K562 (cell line): ENCODE data around the gene CD46. TPM values are rescaled to one million over a fixed set of nuclear protein-coding genes. Genes with fewer than 3 reads are reported as not detected.

Source experiments
- CHAMP1 ChIP-seq: fragments of 450-650 bp; IDR thresholded peaks from 2 replicates; pipeline ENCODE4 v1.6.1; 2016; ENCODE audit warnings: mild to moderate bottlenecking
- CXXC5 ChIP-seq: fragments of 250-450 bp; sonication (Bioruptor Pico); IDR thresholded peaks from 2 replicates; pipeline ENCODE4 v1.8.0; 2022; ENCODE audit warnings: inconsistent platforms, mild to moderate bottlenecking, moderate library complexity
- DMBX1 ChIP-seq: fragments of 250-450 bp; sonication (Bioruptor Pico); IDR thresholded peaks from 2 replicates; pipeline ENCODE4 v1.8.0; 2022; ENCODE audit warnings: inconsistent platforms, mild to moderate bottlenecking, moderate library complexity, borderline replicate concordance
- FOXA1 ChIP-seq: fragments of 450-650 bp; IDR thresholded peaks from 2 replicates; pipeline ENCODE4 v1.6.1; 2016; ENCODE audit warnings: mild to moderate bottlenecking, borderline replicate concordance
- HEY1 ChIP-seq: fragments of 250-450 bp; sonication (Bioruptor Pico); IDR thresholded peaks from 2 replicates; pipeline ENCODE4 v1.5.0; 2020; ENCODE audit warnings: mild to moderate bottlenecking, moderate library complexity, borderline replicate concordance
- NFE2L1 ChIP-seq: fragments of 450-650 bp; IDR thresholded peaks from 2 replicates; pipeline ENCODE4 v1.6.1; 2016; ENCODE audit warnings: missing genetic modification characterization, low read depth, mild to moderate bottlenecking, missing compliant biosample characterization, moderate library complexity, borderline replicate concordance
- PKNOX1 ChIP-seq: fragments of 450-650 bp; IDR thresholded peaks from 2 replicates; pipeline ENCODE4 v1.6.1; 2016
- PRPF4 ChIP-seq: fragments of 200-400 bp; formaldehyde crosslinking; IDR thresholded peaks from one replicate; pipeline ENCODE4 v1.6.1; 2017; ENCODE audit warnings: low read length, low read depth, mild to moderate bottlenecking; ENCODE audit not compliant: insufficient read depth, poor library complexity, severe bottlenecking
- SIN3A ChIP-seq, 2 experiments: fragments of 150-350 bp in 1 of 2; IDR thresholded peaks; 2 replicates each; pipeline ENCODE4 v1.6.1; 2011 to 2016; ENCODE audit warnings: borderline replicate concordance in 2 of 2, low read depth in 2 of 2, low read length in 2 of 2, mild to moderate bottlenecking in 2 of 2, moderate library complexity in 2 of 2; ENCODE audit not compliant: control insufficient read depth in 1 of 2
- SRSF9 ChIP-seq: fragments of 200-400 bp; formaldehyde crosslinking; IDR thresholded peaks from 2 replicates; pipeline ENCODE4 v1.6.1; 2017; ENCODE audit warnings: low read depth, low read length, borderline replicate concordance
- ZNF274 ChIP-seq: IDR thresholded peaks from 2 replicates; pipeline ENCODE4 v1.6.1; 2011; ENCODE audit warnings: low read depth, mild to moderate bottlenecking, low read length, moderate library complexity, borderline replicate concordance
- ZNF655 ChIP-seq: fragments of 250-450 bp; sonication (Bioruptor Pico); IDR thresholded peaks from 2 replicates; pipeline ENCODE4 v1.5.0; 2021
- polyA plus RNA-seq, 8 experiments: library from polyadenylated mRNA; depleted of rRNA in 4 of 8; stranded (reverse) in 5 of 8; unstranded in 3 of 8; fragments of >200 nt; fragmentation: Nextera tagmentation in 2 of 8; fragmentation: Illumina TruSeq in 1 of 8; extraction: Ambion mirVana in 2 of 8; extraction: Trizol in 1 of 8; gene quantifications; 2 replicates each; pipeline versions ENCODE4 v1.2.1 to v1.2.3, GENCODE V29; 2011 to 2014; ENCODE audit warnings: inconsistent platforms in 1 of 8, missing spikeins in 1 of 8
- total RNA-seq, 7 experiments: library from RNA; depleted of rRNA in 6 of 7; stranded (reverse); fragments of >200 nt in 6 of 7; fragmentation: Illumina TruSeq in 2 of 7; extraction: Trizol in 2 of 7; gene quantifications; 2 replicates each; pipeline versions ENCODE4 v1.2.1 to v1.2.3, GENCODE V29; 2011 to 2021; ENCODE audit warnings: low replicate concordance in 1 of 7
- TF ChIP-seq, protein P1 (sequence below): fragments of 200-800 bp; sonication (Bioruptor generic); IDR thresholded peaks from 2 replicates; pipeline ENCODE4 v1.6.1; 2016; ENCODE audit warnings: missing genetic modification characterization, missing compliant biosample characterization
- TF ChIP-seq, protein P2 (sequence below): fragments of 450-650 bp; formaldehyde crosslinking; conservative IDR thresholded peaks from 2 replicates; pipeline ENCODE4 v1.4.0; 2022; ENCODE audit warnings: mild to moderate bottlenecking, missing genetic modification characterization

Gene CD46
- total and polyA plus RNA-seq, 9 of the 15 experiments (the other 6 are each of a cell fraction or from before 2014, with no cell fraction given), result 87.9 to 374 (median 156) TPM

DNA sequence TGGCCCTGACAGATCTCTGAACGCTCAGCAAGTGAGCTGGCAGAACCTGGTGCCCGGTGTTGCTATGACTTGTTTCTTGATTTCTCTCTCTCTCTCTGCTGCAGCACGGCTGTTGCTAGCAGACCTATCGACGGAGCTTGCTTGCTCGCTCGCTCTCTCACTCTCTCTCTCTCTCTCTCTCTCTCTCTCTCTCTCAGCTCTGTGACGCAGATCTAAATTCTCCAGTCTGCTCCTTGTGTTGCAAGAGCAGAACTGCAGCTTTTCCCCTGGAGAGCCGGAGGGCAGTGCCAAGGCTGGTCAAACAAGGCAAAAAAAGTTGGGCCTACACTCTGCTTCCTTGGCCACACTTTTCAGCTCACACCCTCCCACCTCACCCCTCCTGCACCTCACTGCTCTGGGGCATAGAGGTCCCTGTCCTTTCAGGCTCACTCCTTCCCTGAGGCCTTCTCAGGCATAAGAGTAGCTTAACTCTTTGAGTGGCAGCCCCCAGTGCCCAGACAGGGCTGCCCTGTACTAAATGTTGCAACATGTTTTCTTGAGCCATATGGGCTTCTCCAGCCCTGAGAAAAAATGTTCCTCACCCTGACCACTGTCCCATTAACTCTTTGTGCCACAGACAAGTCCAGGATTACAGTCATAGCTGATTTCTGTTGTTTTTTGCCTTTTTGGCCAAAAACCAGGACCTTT is 72.2 kb downstream of the CD46 start (continued):
- TF ChIP-seq, protein P1, sequence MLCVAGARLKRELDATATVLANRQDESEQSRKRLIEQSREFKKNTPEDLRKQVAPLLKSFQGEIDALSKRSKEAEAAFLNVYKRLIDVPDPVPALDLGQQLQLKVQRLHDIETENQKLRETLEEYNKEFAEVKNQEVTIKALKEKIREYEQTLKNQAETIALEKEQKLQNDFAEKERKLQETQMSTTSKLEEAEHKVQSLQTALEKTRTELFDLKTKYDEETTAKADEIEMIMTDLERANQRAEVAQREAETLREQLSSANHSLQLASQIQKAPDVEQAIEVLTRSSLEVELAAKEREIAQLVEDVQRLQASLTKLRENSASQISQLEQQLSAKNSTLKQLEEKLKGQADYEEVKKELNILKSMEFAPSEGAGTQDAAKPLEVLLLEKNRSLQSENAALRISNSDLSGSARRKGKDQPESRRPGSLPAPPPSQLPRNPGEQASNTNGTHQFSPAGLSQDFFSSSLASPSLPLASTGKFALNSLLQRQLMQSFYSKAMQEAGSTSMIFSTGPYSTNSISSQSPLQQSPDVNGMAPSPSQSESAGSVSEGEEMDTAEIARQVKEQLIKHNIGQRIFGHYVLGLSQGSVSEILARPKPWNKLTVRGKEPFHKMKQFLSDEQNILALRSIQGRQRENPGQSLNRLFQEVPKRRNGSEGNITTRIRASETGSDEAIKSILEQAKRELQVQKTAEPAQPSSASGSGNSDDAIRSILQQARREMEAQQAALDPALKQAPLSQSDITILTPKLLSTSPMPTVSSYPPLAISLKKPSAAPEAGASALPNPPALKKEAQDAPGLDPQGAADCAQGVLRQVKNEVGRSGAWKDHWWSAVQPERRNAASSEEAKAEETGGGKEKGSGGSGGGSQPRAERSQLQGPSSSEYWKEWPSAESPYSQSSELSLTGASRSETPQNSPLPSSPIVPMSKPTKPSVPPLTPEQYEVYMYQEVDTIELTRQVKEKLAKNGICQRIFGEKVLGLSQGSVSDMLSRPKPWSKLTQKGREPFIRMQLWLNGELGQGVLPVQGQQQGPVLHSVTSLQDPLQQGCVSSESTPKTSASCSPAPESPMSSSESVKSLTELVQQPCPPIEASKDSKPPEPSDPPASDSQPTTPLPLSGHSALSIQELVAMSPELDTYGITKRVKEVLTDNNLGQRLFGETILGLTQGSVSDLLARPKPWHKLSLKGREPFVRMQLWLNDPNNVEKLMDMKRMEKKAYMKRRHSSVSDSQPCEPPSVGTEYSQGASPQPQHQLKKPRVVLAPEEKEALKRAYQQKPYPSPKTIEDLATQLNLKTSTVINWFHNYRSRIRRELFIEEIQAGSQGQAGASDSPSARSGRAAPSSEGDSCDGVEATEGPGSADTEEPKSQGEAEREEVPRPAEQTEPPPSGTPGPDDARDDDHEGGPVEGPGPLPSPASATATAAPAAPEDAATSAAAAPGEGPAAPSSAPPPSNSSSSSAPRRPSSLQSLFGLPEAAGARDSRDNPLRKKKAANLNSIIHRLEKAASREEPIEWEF (CRISPR knock-in tag), result peak; percentile 21
- no peak for TF ChIP-seq SIN3A (IDR thresholded peaks at IDR 0.05; ENCODE audit: borderline replicate concordance in 2 of 2, control insufficient read depth in 1 of 2, low read depth in 2 of 2, low read length in 2 of 2)
- no peak for TF ChIP-seq FOXA1
- TF ChIP-seq NFE2L1 (tag), result no peak
- 0 out of 2 replicates have a peak, but pooled peaks have one; percentile 70 for TF ChIP-seq HEY1 (CRISPR knock-in tag)
- TF ChIP-seq SRSF9, result no peak
- no peak for TF ChIP-seq PRPF4
- peak; percentile 34; the same call in 1 of the 2 replicates for TF ChIP-seq PKNOX1
- TF ChIP-seq CHAMP1, result no peak
- peak; percentile 55; the same call in 1 of the 2 replicates for TF ChIP-seq DMBX1 (CRISPR knock-in tag)
- TF ChIP-seq ZNF655 (CRISPR knock-in tag), result no peak
- peak; percentile 71 for TF ChIP-seq CXXC5 (CRISPR knock-in tag)
- TF ChIP-seq ZNF274, result no peak
- TF ChIP-seq, protein P2, sequence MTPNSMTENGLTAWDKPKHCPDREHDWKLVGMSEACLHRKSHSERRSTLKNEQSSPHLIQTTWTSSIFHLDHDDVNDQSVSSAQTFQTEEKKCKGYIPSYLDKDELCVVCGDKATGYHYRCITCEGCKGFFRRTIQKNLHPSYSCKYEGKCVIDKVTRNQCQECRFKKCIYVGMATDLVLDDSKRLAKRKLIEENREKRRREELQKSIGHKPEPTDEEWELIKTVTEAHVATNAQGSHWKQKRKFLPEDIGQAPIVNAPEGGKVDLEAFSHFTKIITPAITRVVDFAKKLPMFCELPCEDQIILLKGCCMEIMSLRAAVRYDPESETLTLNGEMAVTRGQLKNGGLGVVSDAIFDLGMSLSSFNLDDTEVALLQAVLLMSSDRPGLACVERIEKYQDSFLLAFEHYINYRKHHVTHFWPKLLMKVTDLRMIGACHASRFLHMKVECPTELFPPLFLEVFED (CRISPR knock-in tag), result 0 out of 2 replicates have a peak, but pooled peaks have one; percentile 6
